HL-60/S4 treated with phorbol 12-myristate 13-acetate at 8.2 ng/mL for 4 days and 3 days (cell line): ENCODE data around the gene MPHOSPH6.
"Not testable (repeated sequence)": the region's sequence is repeated elsewhere in the genome, so short reads cannot be mapped to it uniquely, and the experiment has no call there.

Experiments
- in situ Hi-C: fragments of 300-500 bp; cut with MboI; formaldehyde crosslinking; loops from 2 replicates; pipeline ENCODE4 v1.15.0; 2022; ENCODE audit warnings: low sequenced_read_pairs

MPHOSPH6 gene

GRCh38 chr16:82176204-82176603 is 6.2 kb upstream of the MPHOSPH6 start:
- in situ Hi-C loops, result no loop called here

- in situ Hi-C loops, result no loop called here
Observed at GRCh38 chr16:82175627-82176026, 5.6 kb upstream of the MPHOSPH6 start.

GRCh38 chr16:82167670-82168069 is 2.4 kb downstream of the MPHOSPH6 start:
- in situ Hi-C loops, result no loop called here

- in situ Hi-C loops, result no loop called here
Observed at GRCh38 chr16:82160226-82160625, 9.8 kb downstream of the MPHOSPH6 start.

GRCh38 chr16:82157836-82158235 is 12.2 kb downstream of the MPHOSPH6 start:
- in situ Hi-C loops, result no loop called here

GRCh38 chr16:82157534-82157812 is 12.6 kb downstream of the MPHOSPH6 start:
- in situ Hi-C loops, result no loop called here

- in situ Hi-C loops, result no loop called here
Observed at GRCh38 chr16:82156761-82157533, 13.1 kb downstream of the MPHOSPH6 start.

GRCh38 chr16:82152641-82153112 is 17.3 kb downstream of the MPHOSPH6 start:
- in situ Hi-C loops, result no loop called here

GRCh38 chr16:82152196-82152595 is 17.8 kb downstream of the MPHOSPH6 start:
- in situ Hi-C loops, result no loop called here

GRCh38 chr16:82150549-82150948 is 19.5 kb downstream of the MPHOSPH6 start:
- in situ Hi-C loops, result no loop called here

GRCh38 chr16:82149536-82149935 is 20.5 kb downstream of the MPHOSPH6 start:
- in situ Hi-C loops, result no loop called here

- in situ Hi-C loops, result no loop called here
Observed at GRCh38 chr16:82147546-82147945, 22.5 kb downstream of the MPHOSPH6 start.

- in situ Hi-C loops, result no loop called here
Observed at GRCh38 chr16:82146957-82147356, 23.1 kb downstream of the MPHOSPH6 start.

GRCh38 chr16:82146556-82146955 is 23.5 kb downstream of the MPHOSPH6 start:
- in situ Hi-C loops, result no loop called here

GRCh38 chr16:82139286-82139571 is 30.8 kb downstream of the MPHOSPH6 start:
- in situ Hi-C loops, result not testable (repeated sequence)

- in situ Hi-C loops, result no loop called here
Observed at GRCh38 chr16:82138478-82139285, 31.3 kb downstream of the MPHOSPH6 start.

- in situ Hi-C loops, result no loop called here
Observed at GRCh38 chr16:82137822-82138167, 32.2 kb downstream of the MPHOSPH6 start.

GRCh38 chr16:82136956-82137821 is 32.8 kb downstream of the MPHOSPH6 start:
- in situ Hi-C loops, result no loop called here

GRCh38 chr16:82135844-82136243 is 34.2 kb downstream of the MPHOSPH6 start:
- in situ Hi-C loops, result no loop called here

GRCh38 chr16:82134846-82135245 is 35.2 kb downstream of the MPHOSPH6 start:
- in situ Hi-C loops, result no loop called here

GRCh38 chr16:82133798-82134197 is 36.2 kb downstream of the MPHOSPH6 start:
- in situ Hi-C loops, result no loop called here

- in situ Hi-C loops, result no loop called here
Observed at GRCh38 chr16:82129881-82130280, 40.1 kb downstream of the MPHOSPH6 start.
